Stimulated activated CD4-positive, alpha-beta T cell treated with anti-CD3 and anti-CD28 coated beads, Interleukin-15, amount 100 ng/mL, for 48 hours (primary cell): Measurements from ENCODE around the gene RASAL2.
"Not testable (repeated sequence)": the region's sequence is repeated elsewhere in the genome, so short reads cannot be mapped to it uniquely, and the experiment has no call there.

Experiments used
- DNase-seq, 2 donors: peaks; one replicate each; pipeline ENCODE4 v3.0.0-alpha.2; 2020; ENCODE audit warnings: low read depth in 2 of 2

Gene RASAL2

GRCh38 chr1:178161516-178161915 lies 67.6 kb downstream of the RASAL2 start:
- DNase-seq, result no peak

- no peak for DNase-seq
Measured at GRCh38 chr1:178165196-178165595, 71.3 kb downstream of the RASAL2 start.

- no peak for DNase-seq
Measured at GRCh38 chr1:178166429-178167024, 72.6 kb downstream of the RASAL2 start.

GRCh38 chr1:178168536-178168935 lies 74.6 kb downstream of the RASAL2 start:
- no peak for DNase-seq

- no peak for DNase-seq
Measured at GRCh38 chr1:178169649-178170048, 75.7 kb downstream of the RASAL2 start.

- DNase-seq, result no peak
Measured at GRCh38 chr1:178172939-178173338, 79.0 kb downstream of the RASAL2 start.

- DNase-seq, result no peak
Measured at GRCh38 chr1:178174539-178174938, 80.6 kb downstream of the RASAL2 start.

GRCh38 chr1:178180405-178180804 lies 86.5 kb downstream of the RASAL2 start:
- DNase-seq, result no peak

GRCh38 chr1:178183796-178184195 lies 89.9 kb downstream of the RASAL2 start:
- no peak for DNase-seq

GRCh38 chr1:178188306-178188705 lies 94.4 kb downstream of the RASAL2 start:
- no peak for DNase-seq

- no peak for DNase-seq
Measured at GRCh38 chr1:178189814-178190213, 95.9 kb downstream of the RASAL2 start.

- no peak for DNase-seq
Measured at GRCh38 chr1:178190881-178191280, 97.0 kb downstream of the RASAL2 start.

GRCh38 chr1:178192686-178193085 lies 98.8 kb downstream of the RASAL2 start:
- DNase-seq, result no peak

- no peak for DNase-seq
Measured at GRCh38 chr1:178196631-178197030, 102.7 kb downstream of the RASAL2 start.

GRCh38 chr1:178202095-178202494 lies 108.2 kb downstream of the RASAL2 start:
- not testable (repeated sequence) for DNase-seq

GRCh38 chr1:178202546-178202945 lies 108.6 kb downstream of the RASAL2 start:
- DNase-seq, result not testable (repeated sequence)

GRCh38 chr1:178208269-178208856 lies 114.5 kb downstream of the RASAL2 start:
- not testable (repeated sequence) for DNase-seq

GRCh38 chr1:178209935-178210334 lies 116.0 kb downstream of the RASAL2 start:
- DNase-seq, result no peak

GRCh38 chr1:178218550-178218949 lies 124.6 kb downstream of the RASAL2 start:
- DNase-seq, result no peak

GRCh38 chr1:178220094-178220493 lies 126.2 kb downstream of the RASAL2 start:
- DNase-seq, result no peak

GRCh38 chr1:178223289-178223688 lies 129.4 kb downstream of the RASAL2 start:
- DNase-seq, result no peak

- no peak for DNase-seq
Measured at GRCh38 chr1:178224358-178224757, 130.5 kb downstream of the RASAL2 start.

- no peak for DNase-seq
Measured at GRCh38 chr1:178230881-178231409, 137.0 kb downstream of the RASAL2 start.

- no peak for DNase-seq
Measured at GRCh38 chr1:178232108-178232507, 138.2 kb downstream of the RASAL2 start.
